ENCODE measurements around the gene TMEM272.

GRCh38 chr13:51846756-51847155, 1.8 kb upstream of the TMEM272 start:
- TF ChIP-seq, protein P1, sequence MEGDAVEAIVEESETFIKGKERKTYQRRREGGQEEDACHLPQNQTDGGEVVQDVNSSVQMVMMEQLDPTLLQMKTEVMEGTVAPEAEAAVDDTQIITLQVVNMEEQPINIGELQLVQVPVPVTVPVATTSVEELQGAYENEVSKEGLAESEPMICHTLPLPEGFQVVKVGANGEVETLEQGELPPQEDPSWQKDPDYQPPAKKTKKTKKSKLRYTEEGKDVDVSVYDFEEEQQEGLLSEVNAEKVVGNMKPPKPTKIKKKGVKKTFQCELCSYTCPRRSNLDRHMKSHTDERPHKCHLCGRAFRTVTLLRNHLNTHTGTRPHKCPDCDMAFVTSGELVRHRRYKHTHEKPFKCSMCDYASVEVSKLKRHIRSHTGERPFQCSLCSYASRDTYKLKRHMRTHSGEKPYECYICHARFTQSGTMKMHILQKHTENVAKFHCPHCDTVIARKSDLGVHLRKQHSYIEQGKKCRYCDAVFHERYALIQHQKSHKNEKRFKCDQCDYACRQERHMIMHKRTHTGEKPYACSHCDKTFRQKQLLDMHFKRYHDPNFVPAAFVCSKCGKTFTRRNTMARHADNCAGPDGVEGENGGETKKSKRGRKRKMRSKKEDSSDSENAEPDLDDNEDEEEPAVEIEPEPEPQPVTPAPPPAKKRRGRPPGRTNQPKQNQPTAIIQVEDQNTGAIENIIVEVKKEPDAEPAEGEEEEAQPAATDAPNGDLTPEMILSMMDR (conservative IDR thresholded peaks at IDR 0.05; ENCODE audit: low read depth in 2 of 2): no peak
- TF ChIP-seq REST (IDR thresholded peaks at IDR 0.05; ENCODE audit: unreplicated experiment) (no peak), EZH2 (IDR thresholded peaks at IDR 0.05; ENCODE audit: low read depth, unreplicated experiment) (no peak), POLR2AphosphoS5 (IDR thresholded peaks at IDR 0.05; ENCODE audit: low read depth) (no peak), EZH2phosphoT487 (IDR thresholded peaks at IDR 0.05; ENCODE audit: unreplicated experiment) (no peak), ZNF114 (CRISPR knock-in tag; IDR thresholded peaks at IDR 0.05) (no peak), CREB1 (CRISPR knock-in tag; IDR thresholded peaks at IDR 0.05; ENCODE audit: low read depth) (no peak), ZNF331 (CRISPR knock-in tag; IDR thresholded peaks at IDR 0.05; ENCODE audit: low read depth) (no peak)
- TF ChIP-seq, protein P2, sequence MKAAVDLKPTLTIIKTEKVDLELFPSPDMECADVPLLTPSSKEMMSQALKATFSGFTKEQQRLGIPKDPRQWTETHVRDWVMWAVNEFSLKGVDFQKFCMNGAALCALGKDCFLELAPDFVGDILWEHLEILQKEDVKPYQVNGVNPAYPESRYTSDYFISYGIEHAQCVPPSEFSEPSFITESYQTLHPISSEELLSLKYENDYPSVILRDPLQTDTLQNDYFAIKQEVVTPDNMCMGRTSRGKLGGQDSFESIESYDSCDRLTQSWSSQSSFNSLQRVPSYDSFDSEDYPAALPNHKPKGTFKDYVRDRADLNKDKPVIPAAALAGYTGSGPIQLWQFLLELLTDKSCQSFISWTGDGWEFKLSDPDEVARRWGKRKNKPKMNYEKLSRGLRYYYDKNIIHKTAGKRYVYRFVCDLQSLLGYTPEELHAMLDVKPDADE (IDR thresholded peaks at IDR 0.05): no peak

Measured in GM23338 (cell line).